Gastrocnemius medialis (tissue), 4 donors: ENCODE data around the gene PCDH7.

Experiments
- CTCF ChIP-seq, 5 experiments: fragments of 450-650 bp in 3 of 5; fragments of 200-600 bp in 2 of 5; sonication (generic) in 2 of 5; IDR thresholded peaks in 4 of 5; conservative IDR thresholded peaks in 1 of 5; 1 replicate in 4 of 5; 2 replicates in 1 of 5; pipeline ENCODE4 v1.5.1; 2016 to 2019; ENCODE audit warnings: antibody characterized with exemption in 5 of 5, mild to moderate bottlenecking in 3 of 5, moderate library complexity in 3 of 5
- POLR2A ChIP-seq, 2 donors: fragments of 450-650 bp; IDR thresholded peaks; one replicate each; pipeline ENCODE4 v1.6.1; 2017; ENCODE audit warnings: antibody characterized with exemption in 2 of 2, mild to moderate bottlenecking in 2 of 2, moderate library complexity in 2 of 2

GRCh38 chr4:30696191-30696590, 24.0 kb upstream of the PCDH7 start:
- TF ChIP-seq CTCF (IDR thresholded peaks at IDR 0.05 in 4 of 5, conservative IDR thresholded peaks at IDR 0.05 in 1 of 5) (no peak), POLR2A (IDR thresholded peaks at IDR 0.05) (no peak)
